ENCODE data around the gene GRIK3.

DNA sequence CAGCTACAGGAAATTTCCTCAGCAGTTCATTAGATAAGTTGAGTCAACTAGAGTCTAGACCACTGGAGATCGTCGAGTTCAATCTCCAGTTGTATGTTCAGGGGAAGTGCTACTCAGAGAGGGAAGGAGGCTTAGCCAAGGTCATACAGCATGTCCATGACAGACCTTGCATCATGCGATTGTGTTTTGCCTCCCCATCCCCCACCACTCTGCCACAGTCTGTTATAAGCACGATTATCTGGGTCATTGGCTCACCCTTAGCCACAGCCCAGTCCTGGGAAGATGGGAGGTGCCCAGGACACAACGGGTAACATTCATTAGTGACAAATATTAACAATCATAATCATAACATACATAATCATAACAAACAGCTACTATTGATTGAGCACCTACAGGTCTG, 18.9 kb upstream of the GRIK3 start:
- TF ChIP-seq POLR2A (IDR thresholded peaks at IDR 0.05) = no peak
- TF ChIP-seq, protein P1, sequence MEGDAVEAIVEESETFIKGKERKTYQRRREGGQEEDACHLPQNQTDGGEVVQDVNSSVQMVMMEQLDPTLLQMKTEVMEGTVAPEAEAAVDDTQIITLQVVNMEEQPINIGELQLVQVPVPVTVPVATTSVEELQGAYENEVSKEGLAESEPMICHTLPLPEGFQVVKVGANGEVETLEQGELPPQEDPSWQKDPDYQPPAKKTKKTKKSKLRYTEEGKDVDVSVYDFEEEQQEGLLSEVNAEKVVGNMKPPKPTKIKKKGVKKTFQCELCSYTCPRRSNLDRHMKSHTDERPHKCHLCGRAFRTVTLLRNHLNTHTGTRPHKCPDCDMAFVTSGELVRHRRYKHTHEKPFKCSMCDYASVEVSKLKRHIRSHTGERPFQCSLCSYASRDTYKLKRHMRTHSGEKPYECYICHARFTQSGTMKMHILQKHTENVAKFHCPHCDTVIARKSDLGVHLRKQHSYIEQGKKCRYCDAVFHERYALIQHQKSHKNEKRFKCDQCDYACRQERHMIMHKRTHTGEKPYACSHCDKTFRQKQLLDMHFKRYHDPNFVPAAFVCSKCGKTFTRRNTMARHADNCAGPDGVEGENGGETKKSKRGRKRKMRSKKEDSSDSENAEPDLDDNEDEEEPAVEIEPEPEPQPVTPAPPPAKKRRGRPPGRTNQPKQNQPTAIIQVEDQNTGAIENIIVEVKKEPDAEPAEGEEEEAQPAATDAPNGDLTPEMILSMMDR (IDR thresholded peaks at IDR 0.05) = no peak
